HepG2 (cell line): ENCODE data around the gene ISY1. TPM values are rescaled to one million over a fixed set of nuclear protein-coding genes. Genes with fewer than 3 reads are reported as not detected.

Experiments used
- AGO2 ChIP-seq: fragments of 200-400 bp; formaldehyde crosslinking; optimal IDR thresholded peaks from 2 replicates; pipeline ENCODE3; 2017; ENCODE audit warnings: mild to moderate bottlenecking, low read depth, low read length, moderate library complexity
- ELF1 ChIP-seq: sonication (generic); formaldehyde crosslinking; IDR thresholded peaks from 2 replicates; pipeline ENCODE4 v1.4.0; 2020; ENCODE audit warnings: missing genetic modification reagents
- GABPB1 ChIP-seq: IDR thresholded peaks from 2 replicates; pipeline ENCODE4 v1.6.1; 2016; ENCODE audit warnings: mild to moderate bottlenecking, missing genetic modification reagents, moderate library complexity, missing compliant biosample characterization
- PBX2 ChIP-seq: IDR thresholded peaks from 2 replicates; pipeline ENCODE4 v1.6.1; 2016; ENCODE audit warnings: control low read depth
- SIN3A ChIP-seq: IDR thresholded peaks from 2 replicates; pipeline ENCODE4 v1.6.1; 2011; ENCODE audit warnings: low read depth, mild to moderate bottlenecking, control low read depth, low read length, borderline replicate concordance
- TEF ChIP-seq: sonication (generic); formaldehyde crosslinking; IDR thresholded peaks from 2 replicates; pipeline ENCODE4 v1.5.0; 2020; ENCODE audit warnings: missing genetic modification reagents
- ZBTB33 ChIP-seq: sonication (generic); formaldehyde crosslinking; IDR thresholded peaks from 2 replicates; pipeline ENCODE4 v1.4.0; 2020; ENCODE audit warnings: missing genetic modification reagents
- ZNF501 ChIP-seq: sonication (generic); formaldehyde crosslinking; IDR thresholded peaks from 2 replicates; pipeline ENCODE4 v1.5.1; 2020; ENCODE audit warnings: mild to moderate bottlenecking, moderate library complexity, missing genetic modification reagents
- ZNF605 ChIP-seq: sonication (generic); formaldehyde crosslinking; IDR thresholded peaks from 2 replicates; pipeline ENCODE4 v1.8.0; 2022; ENCODE audit warnings: mild to moderate bottlenecking, missing genetic modification reagents
- ZNF639 ChIP-seq: conservative IDR thresholded peaks from 2 replicates; pipeline ENCODE4 v1.6.1; 2018; ENCODE audit warnings: missing genetic modification reagents
- ZNF768 ChIP-seq: sonication (generic); formaldehyde crosslinking; IDR thresholded peaks from 2 replicates; pipeline ENCODE4 v1.4.0; 2020; ENCODE audit warnings: missing genetic modification reagents
- ZZZ3 ChIP-seq: sonication (generic); formaldehyde crosslinking; IDR thresholded peaks from 2 replicates; pipeline ENCODE4 v1.4.0; 2020; ENCODE audit warnings: missing genetic modification reagents, mild to moderate bottlenecking, borderline replicate concordance
- polyA plus RNA-seq, 8 experiments: library from polyadenylated mRNA; depleted of rRNA in 3 of 8; stranded (reverse) in 7 of 8; unstranded in 1 of 8; fragments of >200 nt; fragmentation: Illumina TruSeq in 4 of 8; extraction: Trizol in 4 of 8; gene quantifications; 2 replicates each; pipeline versions ENCODE4 v1.2.1 to v1.2.3, GENCODE V29; 2011 to 2016; ENCODE audit warnings: low read depth in 4 of 8, missing spikeins in 1 of 8, mixed read lengths in 1 of 8; ENCODE audit not compliant: insufficient read depth in 1 of 8
- total RNA-seq, 5 experiments: library from RNA; depleted of rRNA; stranded (reverse); fragments of >200 nt; fragmentation: Illumina TruSeq; extraction: Trizol; gene quantifications; 2 replicates each; pipeline ENCODE4 v1.2.3, GENCODE V29; 2016; ENCODE audit warnings: low read depth in 1 of 5
- TF ChIP-seq, protein P1 (sequence below): sonication (generic); formaldehyde crosslinking; IDR thresholded peaks from 2 replicates; pipeline ENCODE4 v1.4.0; 2020; ENCODE audit warnings: missing genetic modification reagents, borderline replicate concordance
- TF ChIP-seq, protein P2 (sequence below): IDR thresholded peaks from 2 replicates; pipeline ENCODE4 v1.6.1; 2018; ENCODE audit warnings: missing genetic modification reagents
- TF ChIP-seq, protein P3 (sequence below): sonication (generic); formaldehyde crosslinking; IDR thresholded peaks from 2 replicates; pipeline ENCODE4 v1.9.0; 2022; ENCODE audit warnings: missing genetic modification reagents, mild to moderate bottlenecking, borderline replicate concordance

The ISY1 gene
- total and polyA plus RNA-seq, 2 of the 13 experiments (the other 11 are each of a cell fraction or from before 2014, with no cell fraction given), result 21.0 to 39.1 TPM

GRCh38 chr3:129121016-129121791 is 39.7 kb downstream of the ISY1 start (continued):
- TF ChIP-seq AGO2 (peak; percentile 85), ZNF501 (CRISPR knock-in tag) (0 out of 2 replicates have a peak, but pooled peaks have one; percentile 5), GABPB1 (CRISPR knock-in tag) (peak; percentile 30), ZNF605 (CRISPR knock-in tag) (peak; percentile 24; the same call in 1 of the 2 replicates), ZZZ3 (CRISPR knock-in tag) (no peak), ZBTB33 (CRISPR knock-in tag) (no peak), TEF (CRISPR knock-in tag) (no peak), ELF1 (CRISPR knock-in tag) (no peak), ZNF639 (CRISPR knock-in tag) (peak; percentile 90; the same call in 1 of the 2 replicates), SIN3A (peak; percentile 14; the same call in 1 of the 2 replicates), ZNF768 (CRISPR knock-in tag) (peak; percentile 56; the same call in 1 of the 2 replicates), PBX2 (CRISPR knock-in tag) (no peak)
- TF ChIP-seq, protein P1, sequence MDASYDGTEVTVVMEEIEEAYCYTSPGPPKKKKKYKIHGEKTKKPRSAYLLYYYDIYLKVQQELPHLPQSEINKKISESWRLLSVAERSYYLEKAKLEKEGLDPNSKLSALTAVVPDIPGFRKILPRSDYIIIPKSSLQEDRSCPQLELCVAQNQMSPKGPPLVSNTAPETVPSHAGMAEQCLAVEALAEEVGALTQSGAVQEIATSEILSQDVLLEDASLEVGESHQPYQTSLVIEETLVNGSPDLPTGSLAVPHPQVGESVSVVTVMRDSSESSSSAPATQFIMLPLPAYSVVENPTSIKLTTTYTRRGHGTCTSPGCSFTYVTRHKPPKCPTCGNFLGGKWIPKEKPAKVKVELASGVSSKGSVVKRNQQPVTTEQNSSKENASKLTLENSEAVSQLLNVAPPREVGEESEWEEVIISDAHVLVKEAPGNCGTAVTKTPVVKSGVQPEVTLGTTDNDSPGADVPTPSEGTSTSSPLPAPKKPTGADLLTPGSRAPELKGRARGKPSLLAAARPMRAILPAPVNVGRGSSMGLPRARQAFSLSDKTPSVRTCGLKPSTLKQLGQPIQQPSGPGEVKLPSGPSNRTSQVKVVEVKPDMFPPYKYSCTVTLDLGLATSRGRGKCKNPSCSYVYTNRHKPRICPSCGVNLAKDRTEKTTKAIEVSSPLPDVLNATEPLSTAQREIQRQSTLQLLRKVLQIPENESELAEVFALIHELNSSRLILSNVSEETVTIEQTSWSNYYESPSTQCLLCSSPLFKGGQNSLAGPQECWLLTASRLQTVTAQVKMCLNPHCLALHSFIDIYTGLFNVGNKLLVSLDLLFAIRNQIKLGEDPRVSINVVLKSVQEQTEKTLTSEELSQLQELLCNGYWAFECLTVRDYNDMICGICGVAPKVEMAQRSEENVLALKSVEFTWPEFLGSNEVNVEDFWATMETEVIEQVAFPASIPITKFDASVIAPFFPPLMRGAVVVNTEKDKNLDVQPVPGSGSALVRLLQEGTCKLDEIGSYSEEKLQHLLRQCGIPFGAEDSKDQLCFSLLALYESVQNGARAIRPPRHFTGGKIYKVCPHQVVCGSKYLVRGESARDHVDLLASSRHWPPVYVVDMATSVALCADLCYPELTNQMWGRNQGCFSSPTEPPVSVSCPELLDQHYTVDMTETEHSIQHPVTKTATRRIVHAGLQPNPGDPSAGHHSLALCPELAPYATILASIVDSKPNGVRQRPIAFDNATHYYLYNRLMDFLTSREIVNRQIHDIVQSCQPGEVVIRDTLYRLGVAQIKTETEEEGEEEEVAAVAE (CRISPR knock-in tag), result no peak
- TF ChIP-seq, protein P2, sequence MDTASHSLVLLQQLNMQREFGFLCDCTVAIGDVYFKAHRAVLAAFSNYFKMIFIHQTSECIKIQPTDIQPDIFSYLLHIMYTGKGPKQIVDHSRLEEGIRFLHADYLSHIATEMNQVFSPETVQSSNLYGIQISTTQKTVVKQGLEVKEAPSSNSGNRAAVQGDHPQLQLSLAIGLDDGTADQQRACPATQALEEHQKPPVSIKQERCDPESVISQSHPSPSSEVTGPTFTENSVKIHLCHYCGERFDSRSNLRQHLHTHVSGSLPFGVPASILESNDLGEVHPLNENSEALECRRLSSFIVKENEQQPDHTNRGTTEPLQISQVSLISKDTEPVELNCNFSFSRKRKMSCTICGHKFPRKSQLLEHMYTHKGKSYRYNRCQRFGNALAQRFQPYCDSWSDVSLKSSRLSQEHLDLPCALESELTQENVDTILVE (CRISPR knock-in tag), result peak; percentile 70; the same call in 1 of the 2 replicates
- TF ChIP-seq, protein P3, sequence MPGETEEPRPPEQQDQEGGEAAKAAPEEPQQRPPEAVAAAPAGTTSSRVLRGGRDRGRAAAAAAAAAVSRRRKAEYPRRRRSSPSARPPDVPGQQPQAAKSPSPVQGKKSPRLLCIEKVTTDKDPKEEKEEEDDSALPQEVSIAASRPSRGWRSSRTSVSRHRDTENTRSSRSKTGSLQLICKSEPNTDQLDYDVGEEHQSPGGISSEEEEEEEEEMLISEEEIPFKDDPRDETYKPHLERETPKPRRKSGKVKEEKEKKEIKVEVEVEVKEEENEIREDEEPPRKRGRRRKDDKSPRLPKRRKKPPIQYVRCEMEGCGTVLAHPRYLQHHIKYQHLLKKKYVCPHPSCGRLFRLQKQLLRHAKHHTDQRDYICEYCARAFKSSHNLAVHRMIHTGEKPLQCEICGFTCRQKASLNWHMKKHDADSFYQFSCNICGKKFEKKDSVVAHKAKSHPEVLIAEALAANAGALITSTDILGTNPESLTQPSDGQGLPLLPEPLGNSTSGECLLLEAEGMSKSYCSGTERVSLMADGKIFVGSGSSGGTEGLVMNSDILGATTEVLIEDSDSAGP (CRISPR knock-in tag), result peak; percentile 12; the same call in 1 of the 2 replicates
